Retinal pigment epithelial cell (primary cell): ENCODE measurements around the gene STRA6.
A peak's percentile ranks its signal among the peaks of the same experiment; 100 is the strongest.

Experiments used
- DNase-seq: peaks from one replicate; pipeline ENCODE4 v3.0.0-alpha.2; 2010; ENCODE audit warnings: low read depth
- H3K4me3 ChIP-seq: 2 replicates; pipeline ENCODE4 v1.5.1; 2011; ENCODE audit warnings: mild to moderate bottlenecking, low read length, control low read depth, moderate library complexity
- CTCF ChIP-seq: conservative IDR thresholded peaks from 2 replicates; pipeline ENCODE4 v1.5.1; 2011; ENCODE audit warnings: low read depth, low read length, control low read depth, inconsistent platforms

Gene STRA6

GRCh38 chr15:74211656-74212055, 9.1 kb upstream of the STRA6 start:
- DNase-seq = no peak
- no peak for TF ChIP-seq CTCF
- H3K4me3 ChIP-seq = no peak overlapping the region

GRCh38 chr15:74210729-74211128, 8.1 kb upstream of the STRA6 start:
- TF ChIP-seq CTCF = no peak
- DNase-seq = no peak
- H3K4me3 ChIP-seq = no peak overlapping the region

- no peak for TF ChIP-seq CTCF
- DNase-seq = peak; percentile 76
- no peak overlapping the region for H3K4me3 ChIP-seq
Observed at GRCh38 chr15:74209997-74210671, 7.5 kb upstream of the STRA6 start.

GRCh38 chr15:74209560-74209958, 7.0 kb upstream of the STRA6 start:
- no peak for DNase-seq
- TF ChIP-seq CTCF = peak; percentile 5
- no peak overlapping the region for H3K4me3 ChIP-seq

GRCh38 chr15:74208901-74209559, 6.4 kb upstream of the STRA6 start:
- TF ChIP-seq CTCF = no peak
- no peak for DNase-seq

GRCh38 chr15:74208496-74208895, 5.9 kb upstream of the STRA6 start:
- no peak overlapping the region for H3K4me3 ChIP-seq
- no peak for TF ChIP-seq CTCF
- DNase-seq = no peak

More at GRCh38 chr15:74208901-74209559, 6.4 kb upstream of the STRA6 start:
- no peak overlapping the region for H3K4me3 ChIP-seq
